B cell (primary cell): ENCODE results near the gene DNAH11. TPM values are rescaled to one million over a fixed set of nuclear protein-coding genes. Genes with fewer than 3 reads are reported as not detected.

ENCODE experiments used
- ATAC-seq: fragments of 200-7000 bp; cut with Tn5 transposase; one replicate; pipeline ENCODE4 v1.10.0; 2021; ENCODE audit warnings: low read depth, mild to moderate bottlenecking, moderate number of reproducible peaks, moderate library complexity
- CTCF ChIA-PET: fragments of 350-600 bp; sonication (Branson Sonifier 250); formaldehyde crosslinking; loops from one replicate; lab custom pipeline; 2021; ENCODE audit warnings: antibody characterized with exemption, inconsistent platforms; lab: Charles Lee
- POLR2A ChIA-PET: fragments of 350-600 bp; sonication (Branson Sonifier 250); formaldehyde crosslinking; loops from one replicate; lab custom pipeline; 2021; ENCODE audit warnings: antibody characterized with exemption; lab: Charles Lee
- DNase-seq: peaks from one replicate; pipeline ENCODE4 v3.0.0; 2013
- H2AFZ ChIP-seq: 2 replicates; pipeline ENCODE4 v1.6.1; 2012; ENCODE audit warnings: mild to moderate bottlenecking, low read depth, low read length; ENCODE audit not compliant: insufficient read depth, poor library complexity, severe bottlenecking
- H3K27ac ChIP-seq, 2 donors: 1 replicate in 1 of 2; 2 replicates in 1 of 2; pipeline ENCODE4 v1.5.1; 2012 to 2013; ENCODE audit warnings: low read length in 2 of 2, mild to moderate bottlenecking in 2 of 2, moderate library complexity in 1 of 2
- H3K27me3 ChIP-seq, 4 experiments: fragments of 200-600 bp in 1 of 4; sonication (generic) in 1 of 4; replicated peaks in 1 of 4; 1 replicate in 2 of 4; 2 replicates in 2 of 4; pipeline versions ENCODE4 v1.6.1 to v1.7.0; 2013 to 2016; ENCODE audit warnings: low read length in 3 of 4, mild to moderate bottlenecking in 2 of 4, mixed read lengths in 1 of 4, moderate library complexity in 1 of 4; ENCODE audit not compliant: insufficient read depth in 4 of 4, control insufficient read depth in 3 of 4; ENCODE audit errors: control extremely low read depth in 1 of 4
- H3K36me3 ChIP-seq, 2 experiments: replicated peaks in 1 of 2; 1 replicate in 1 of 2; 2 replicates in 1 of 2; pipeline versions ENCODE4 v1.6.1 to v1.7.1; 2013; ENCODE audit warnings: low read length in 1 of 2; ENCODE audit not compliant: insufficient read depth in 2 of 2, control insufficient read depth in 1 of 2; ENCODE audit errors: control extremely low read depth in 1 of 2, extremely low read depth in 1 of 2
- H3K4me1 ChIP-seq, 2 donors: fragments of 200-600 bp in 1 of 2; sonication (generic) in 1 of 2; 1 replicate in 1 of 2; 2 replicates in 1 of 2; pipeline versions ENCODE4 v1.5.1 to v1.6.1; 2013 to 2017; ENCODE audit warnings: low read length in 2 of 2; ENCODE audit not compliant: control insufficient read depth in 2 of 2, insufficient read depth in 2 of 2
- H3K4me2 ChIP-seq: replicated peaks from 2 replicates; pipeline ENCODE3; 2012; ENCODE audit warnings: mild to moderate bottlenecking, low read depth, low read length; ENCODE audit not compliant: poor library complexity, severe bottlenecking
- H3K4me3 ChIP-seq, 5 experiments: fragments of 200-600 bp in 1 of 5; sonication (generic) in 1 of 5; 1 replicate in 3 of 5; 2 replicates in 2 of 5; pipeline versions ENCODE4 v1.5.1 to v1.7.0; 2011 to 2016; ENCODE audit warnings: low read length in 4 of 5, mild to moderate bottlenecking in 4 of 5, low read depth in 2 of 5, control low read depth in 1 of 5, moderate library complexity in 1 of 5; ENCODE audit not compliant: insufficient read depth in 1 of 5; ENCODE audit errors: control extremely low read depth in 1 of 5, extremely low read depth in 1 of 5
- H3K79me2 ChIP-seq: fragments of 200-600 bp; sonication (generic); one replicate; pipeline ENCODE4 v1.6.0; 2016; ENCODE audit warnings: low read length; ENCODE audit not compliant: control insufficient read depth, insufficient read depth
- H3K9ac ChIP-seq: fragments of 200-600 bp; sonication (generic); 2 replicates; pipeline ENCODE4 v1.6.1; 2017; ENCODE audit warnings: mild to moderate bottlenecking, low read length, moderate library complexity
- H3K9me3 ChIP-seq, 3 donors: one replicate each; pipeline versions ENCODE4 v1.6.1 to v1.7.1; 2013; ENCODE audit warnings: low read length in 2 of 3; ENCODE audit not compliant: control insufficient read depth in 2 of 3, insufficient read depth in 1 of 3; ENCODE audit errors: control extremely low read depth in 1 of 3
- H4K20me1 ChIP-seq: 2 replicates; pipeline ENCODE4 v1.6.0; 2012; ENCODE audit warnings: mild to moderate bottlenecking, low read length; ENCODE audit not compliant: insufficient read depth, control insufficient read depth, poor library complexity, severe bottlenecking
- H3K27ac Mint-ChIP-seq: one replicate; pipeline ENCODE4 v1.8.0; 2021; ENCODE audit warnings: mixed read lengths
- H3K27me3 Mint-ChIP-seq: one replicate; pipeline ENCODE4 v1.8.0; 2021; ENCODE audit warnings: mixed read lengths
- H3K4me1 Mint-ChIP-seq: one replicate; pipeline ENCODE4 v1.8.0; 2021; ENCODE audit warnings: mixed read lengths
- H3K4me3 Mint-ChIP-seq: one replicate; pipeline ENCODE4 v1.8.0; 2021; ENCODE audit warnings: mixed read lengths
- H3K9me3 Mint-ChIP-seq: one replicate; pipeline ENCODE4 v1.8.0; 2022; ENCODE audit warnings: mixed read lengths; ENCODE audit not compliant: insufficient read depth
- EZH2 ChIP-seq: IDR thresholded peaks from 2 replicates; pipeline ENCODE4 v1.6.1; 2012; ENCODE audit warnings: borderline replicate concordance, low read depth, mild to moderate bottlenecking, moderate library complexity, low read length; ENCODE audit not compliant: insufficient read depth, poor library complexity, severe bottlenecking
- WGBS: methylation state at CpG from one replicate; pipeline ENCODE4 v1.1.5; 2013; ENCODE audit warnings: missing lambda C conversion rate; ENCODE audit not compliant: insufficient coverage; 5-methylcytosine and 5-hydroxymethylcytosine counted together
- intact Hi-C: fragments of 100-400 bp; cut with micrococcal nuclease; formaldehyde crosslinking; loops from one replicate; pipeline ENCODE4 v1.10.0; 2022
- polyA plus RNA-seq: library from polyadenylated mRNA; depleted of rRNA; stranded (reverse); fragments of >200 nt; gene quantifications from 2 replicates; pipeline ENCODE4 v1.2.3, GENCODE V29; 2012
- total RNA-seq, 2 donors: library from RNA; stranded (reverse); fragments of 120-200 nt in 1 of 2; gene quantifications; 1 replicate in 1 of 2; 2 replicates in 1 of 2; pipeline versions ENCODE4 v1.2.3 to v1.2.4, GENCODE V29; 2013 to 2022
- TF ChIP-seq, protein P1 (sequence below): fragments of 200-600 bp; IDR thresholded peaks from one replicate; pipeline ENCODE4 v1.8.0; 2022; ENCODE audit warnings: antibody characterized with exemption, mild to moderate bottlenecking

The DNAH11 gene
- total and polyA plus RNA-seq, 2 donors (not counting 1 experiment from before 2014, with no cell fraction given), result not detected

- ChIA-PET CTCF (no interaction called here), POLR2A (no interaction called here)
- Mint-ChIP-seq H3K9me3 (peaks cover 2% of the 10 kb centered on the region), H3K4me1 (no peaks in the 10 kb centered on the region), H3K4me3 (no peak overlapping the region), H3K27ac (no peak overlapping the region), H3K27me3 (peaks cover 10% of the 10 kb centered on the region)
- no peak overlapping the region for H2AFZ ChIP-seq
- H3K4me1 ChIP-seq, result no peaks in the 10 kb centered on the region
- H3K27me3 ChIP-seq, result peaks cover 0 to 1% (median 0%) of the 10 kb centered on the region in 4 experiments
- intact Hi-C loops, result no loop called here
- no peak overlapping the region for H3K4me3 ChIP-seq
- 94% methylated on average over 4 of the region's 6 CpGs for WGBS
- no peak for DNase-seq
- no peak overlapping the region for H3K9ac ChIP-seq
- no peak for ATAC-seq
- no peaks in the 10 kb centered on the region for H4K20me1 ChIP-seq
- no peak overlapping the region for H3K4me2 ChIP-seq
- no peaks in the 10 kb centered on the region for H3K9me3 ChIP-seq
- no peaks in the 10 kb centered on the region for H3K36me3 ChIP-seq
- H3K27ac ChIP-seq, result no peak overlapping the region
- H3K79me2 ChIP-seq, result no peaks in the 10 kb centered on the region
- no peak for TF ChIP-seq EZH2
- TF ChIP-seq, protein P1, sequence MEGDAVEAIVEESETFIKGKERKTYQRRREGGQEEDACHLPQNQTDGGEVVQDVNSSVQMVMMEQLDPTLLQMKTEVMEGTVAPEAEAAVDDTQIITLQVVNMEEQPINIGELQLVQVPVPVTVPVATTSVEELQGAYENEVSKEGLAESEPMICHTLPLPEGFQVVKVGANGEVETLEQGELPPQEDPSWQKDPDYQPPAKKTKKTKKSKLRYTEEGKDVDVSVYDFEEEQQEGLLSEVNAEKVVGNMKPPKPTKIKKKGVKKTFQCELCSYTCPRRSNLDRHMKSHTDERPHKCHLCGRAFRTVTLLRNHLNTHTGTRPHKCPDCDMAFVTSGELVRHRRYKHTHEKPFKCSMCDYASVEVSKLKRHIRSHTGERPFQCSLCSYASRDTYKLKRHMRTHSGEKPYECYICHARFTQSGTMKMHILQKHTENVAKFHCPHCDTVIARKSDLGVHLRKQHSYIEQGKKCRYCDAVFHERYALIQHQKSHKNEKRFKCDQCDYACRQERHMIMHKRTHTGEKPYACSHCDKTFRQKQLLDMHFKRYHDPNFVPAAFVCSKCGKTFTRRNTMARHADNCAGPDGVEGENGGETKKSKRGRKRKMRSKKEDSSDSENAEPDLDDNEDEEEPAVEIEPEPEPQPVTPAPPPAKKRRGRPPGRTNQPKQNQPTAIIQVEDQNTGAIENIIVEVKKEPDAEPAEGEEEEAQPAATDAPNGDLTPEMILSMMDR, result no peak
These were observed 165.3 kb downstream of the DNAH11 start for GRCh38 chr7:21708096-21708495.

DNA sequence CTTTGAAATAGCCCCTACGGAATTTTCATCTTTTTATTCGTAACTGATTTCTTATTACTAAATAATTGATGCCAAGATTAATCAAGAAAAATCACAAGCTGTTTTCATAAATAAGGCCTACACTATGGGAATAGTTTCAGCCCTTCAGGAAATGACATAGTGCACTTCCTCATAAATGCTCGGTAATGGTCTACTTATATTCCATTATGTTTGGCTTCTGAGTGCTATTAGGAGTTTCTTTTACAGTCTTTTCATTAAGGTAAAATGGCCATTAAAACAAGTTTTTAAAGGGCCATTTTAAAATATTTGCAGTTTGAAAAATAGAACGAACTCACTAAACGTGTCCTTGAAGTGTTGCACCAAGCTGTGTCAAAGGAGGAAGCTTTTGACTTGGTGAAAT lies 174.5 kb downstream of the DNAH11 start:
- no peaks in the 10 kb centered on the region for H3K4me1 ChIP-seq
- WGBS, result 89% methylated on average over 2 of the region's 5 CpGs
- CTCF ChIA-PET, result no interaction called here
- DNase-seq (no peak), ATAC-seq (no peak)
- H3K4me3 ChIP-seq, result no peak overlapping the region
- no peak overlapping the region for H3K4me3 Mint-ChIP-seq
- no peak overlapping the region for H2AFZ ChIP-seq
- peaks cover 16% of the 10 kb centered on the region for H3K27me3 Mint-ChIP-seq
- no peaks in the 10 kb centered on the region for H4K20me1 ChIP-seq
- H3K9me3 Mint-ChIP-seq, result no peaks in the 10 kb centered on the region
- no peak overlapping the region for H3K9ac ChIP-seq
- H3K4me2 ChIP-seq, result no peak overlapping the region
- no peaks in the 10 kb centered on the region for H3K79me2 ChIP-seq
- TF ChIP-seq EZH2, result no peak
- TF ChIP-seq, protein P1, result no peak
- POLR2A ChIA-PET, result no interaction called here
- no peak overlapping the region for H3K27ac ChIP-seq
- intact Hi-C loops, result no loop called here
- no peaks in the 10 kb centered on the region for H3K9me3 ChIP-seq
- peaks cover 0 to 4% (median 0%) of the 10 kb centered on the region in 4 experiments for H3K27me3 ChIP-seq
- H3K4me1 Mint-ChIP-seq, result no peaks in the 10 kb centered on the region
- H3K36me3 ChIP-seq, result no peaks in the 10 kb centered on the region
- no peak overlapping the region for H3K27ac Mint-ChIP-seq
